Neuron (in vitro differentiated cells): ENCODE data around the gene TARDBP.
"Not testable (repeated sequence)": the region's sequence is repeated elsewhere in the genome, so short reads cannot be mapped to it uniquely, and the experiment has no call there.

ENCODE experiments used
- H2AFZ ChIP-seq: one replicate; pipeline ENCODE4 v1.6.1; 2013; ENCODE audit warnings: low read depth, mild to moderate bottlenecking, inconsistent platforms, low read length, moderate library complexity
- H3K27me3 ChIP-seq: one replicate; pipeline ENCODE4 v1.6.1; 2013; ENCODE audit warnings: low read length; ENCODE audit not compliant: insufficient read depth
- H3K36me3 ChIP-seq: one replicate; pipeline ENCODE4 v1.6.1; 2013; ENCODE audit warnings: low read length; ENCODE audit not compliant: insufficient read depth
- H3K4me1 ChIP-seq: one replicate; pipeline ENCODE4 v1.6.1; 2013; ENCODE audit warnings: low read length; ENCODE audit not compliant: insufficient read depth
- H3K4me3 ChIP-seq: 2 replicates; pipeline ENCODE4 v1.5.1; 2013; ENCODE audit warnings: mild to moderate bottlenecking, low read length, moderate library complexity
- H3K9me3 ChIP-seq: one replicate; pipeline ENCODE4 v1.6.1; 2013; ENCODE audit warnings: low read length

TARDBP gene

GRCh38 chr1:10980094-10980577 lies 32.3 kb upstream of the TARDBP start:
- Histone ChIP-seq H3K9me3 (no peaks in the 10 kb centered on the region), H2AFZ (peak overlapping the region; percentile 4), H3K36me3 (no peaks in the 10 kb centered on the region), H3K4me3 (peak overlapping the region; percentile 20), H3K27me3 (no peaks in the 10 kb centered on the region), H3K4me1 (peaks cover 36% of the 10 kb centered on the region)

GRCh38 chr1:10980841-10981727 lies 31.4 kb upstream of the TARDBP start:
- H2AFZ ChIP-seq = no peak overlapping the region
- H3K36me3 ChIP-seq = no peaks in the 10 kb centered on the region
- peak overlapping the region; percentile 20 for H3K4me3 ChIP-seq
- H3K4me1 ChIP-seq = peaks cover 29% of the 10 kb centered on the region
- H3K9me3 ChIP-seq = no peaks in the 10 kb centered on the region
- H3K27me3 ChIP-seq = no peaks in the 10 kb centered on the region

GRCh38 chr1:10986525-10986890 lies 25.9 kb upstream of the TARDBP start:
- no peak overlapping the region for H3K4me3 ChIP-seq
- H3K36me3 ChIP-seq = no peaks in the 10 kb centered on the region
- no peaks in the 10 kb centered on the region for H3K9me3 ChIP-seq
- H3K4me1 ChIP-seq = peaks cover 4% of the 10 kb centered on the region
- no peak overlapping the region for H2AFZ ChIP-seq
- no peaks in the 10 kb centered on the region for H3K27me3 ChIP-seq

- H3K4me1 ChIP-seq = no peaks in the 10 kb centered on the region
- H3K9me3 ChIP-seq = no peaks in the 10 kb centered on the region
- no peak overlapping the region for H2AFZ ChIP-seq
- no peak overlapping the region for H3K4me3 ChIP-seq
- H3K27me3 ChIP-seq = no peaks in the 10 kb centered on the region
- H3K36me3 ChIP-seq = no peaks in the 10 kb centered on the region
Observed at GRCh38 chr1:10987840-10988417, 24.5 kb upstream of the TARDBP start.

- no peak overlapping the region for H3K4me3 ChIP-seq
- H3K27me3 ChIP-seq = no peaks in the 10 kb centered on the region
- no peaks in the 10 kb centered on the region for H3K36me3 ChIP-seq
- H2AFZ ChIP-seq = no peak overlapping the region
- H3K9me3 ChIP-seq = no peaks in the 10 kb centered on the region
- H3K4me1 ChIP-seq = no peaks in the 10 kb centered on the region
Observed at GRCh38 chr1:10989095-10989494, 23.4 kb upstream of the TARDBP start.

- H3K27me3 ChIP-seq, H3K9me3 ChIP-seq, H3K36me3 ChIP-seq, H2AFZ ChIP-seq, H3K4me1 ChIP-seq, H3K4me3 ChIP-seq: not testable (repeated sequence)
Observed at GRCh38 chr1:10989920-10990516, 22.4 kb upstream of the TARDBP start.

- H3K4me1 ChIP-seq = no peaks in the 10 kb centered on the region
- no peaks in the 10 kb centered on the region for H3K27me3 ChIP-seq
- no peak overlapping the region for H3K4me3 ChIP-seq
- no peaks in the 10 kb centered on the region for H3K36me3 ChIP-seq
- H3K9me3 ChIP-seq = no peaks in the 10 kb centered on the region
- H2AFZ ChIP-seq = no peak overlapping the region
Observed at GRCh38 chr1:10990828-10991227, 21.6 kb upstream of the TARDBP start.

GRCh38 chr1:10992004-10992403 lies 20.4 kb upstream of the TARDBP start:
- not testable (repeated sequence) for H3K4me1 ChIP-seq, H3K4me3 ChIP-seq, H2AFZ ChIP-seq, H3K9me3 ChIP-seq, H3K36me3 ChIP-seq, H3K27me3 ChIP-seq

GRCh38 chr1:10992864-10993263 lies 19.6 kb upstream of the TARDBP start:
- Histone ChIP-seq H3K4me3 (no peak overlapping the region), H3K36me3 (no peaks in the 10 kb centered on the region), H3K4me1 (no peaks in the 10 kb centered on the region), H3K9me3 (no peaks in the 10 kb centered on the region), H3K27me3 (no peaks in the 10 kb centered on the region), H2AFZ (no peak overlapping the region)

GRCh38 chr1:10996100-10996499 lies 16.4 kb upstream of the TARDBP start:
- no peaks in the 10 kb centered on the region for H3K4me1 ChIP-seq
- H3K9me3 ChIP-seq = no peaks in the 10 kb centered on the region

GRCh38 chr1:11000526-11000925 lies 11.9 kb upstream of the TARDBP start:
- H3K27me3 ChIP-seq = no peaks in the 10 kb centered on the region
- no peak overlapping the region for H2AFZ ChIP-seq
- H3K36me3 ChIP-seq = no peaks in the 10 kb centered on the region
- H3K4me1 ChIP-seq = no peaks in the 10 kb centered on the region
- no peak overlapping the region for H3K4me3 ChIP-seq
- H3K9me3 ChIP-seq = no peaks in the 10 kb centered on the region

More at GRCh38 chr1:10996100-10996499, 16.4 kb upstream of the TARDBP start:
- no peaks in the 10 kb centered on the region for H3K36me3 ChIP-seq
- no peak overlapping the region for H2AFZ ChIP-seq
- no peaks in the 10 kb centered on the region for H3K27me3 ChIP-seq
- no peak overlapping the region for H3K4me3 ChIP-seq

- no peaks in the 10 kb centered on the region for H3K27me3 ChIP-seq
- H3K9me3 ChIP-seq = no peaks in the 10 kb centered on the region
- no peak overlapping the region for H2AFZ ChIP-seq
- peaks cover 38% of the 10 kb centered on the region for H3K36me3 ChIP-seq
- peak overlapping the region; percentile 98 for H3K4me3 ChIP-seq
- H3K4me1 ChIP-seq = peaks cover 22% of the 10 kb centered on the region
Observed at GRCh38 chr1:11013160-11013531, 692 bp downstream of the TARDBP start.

GRCh38 chr1:11019358-11019757 lies 6.9 kb downstream of the TARDBP start:
- H3K4me1 ChIP-seq, H2AFZ ChIP-seq, H3K27me3 ChIP-seq, H3K9me3 ChIP-seq, H3K4me3 ChIP-seq: not testable (repeated sequence)
- H3K36me3 ChIP-seq = peaks cover 85% of the 10 kb centered on the region
